ENCODE measurements around the gene DHRS9.

GRCh38 chr2:169129703-169130243 lies 60.4 kb downstream of the DHRS9 start:
- TF ChIP-seq, protein P1, sequence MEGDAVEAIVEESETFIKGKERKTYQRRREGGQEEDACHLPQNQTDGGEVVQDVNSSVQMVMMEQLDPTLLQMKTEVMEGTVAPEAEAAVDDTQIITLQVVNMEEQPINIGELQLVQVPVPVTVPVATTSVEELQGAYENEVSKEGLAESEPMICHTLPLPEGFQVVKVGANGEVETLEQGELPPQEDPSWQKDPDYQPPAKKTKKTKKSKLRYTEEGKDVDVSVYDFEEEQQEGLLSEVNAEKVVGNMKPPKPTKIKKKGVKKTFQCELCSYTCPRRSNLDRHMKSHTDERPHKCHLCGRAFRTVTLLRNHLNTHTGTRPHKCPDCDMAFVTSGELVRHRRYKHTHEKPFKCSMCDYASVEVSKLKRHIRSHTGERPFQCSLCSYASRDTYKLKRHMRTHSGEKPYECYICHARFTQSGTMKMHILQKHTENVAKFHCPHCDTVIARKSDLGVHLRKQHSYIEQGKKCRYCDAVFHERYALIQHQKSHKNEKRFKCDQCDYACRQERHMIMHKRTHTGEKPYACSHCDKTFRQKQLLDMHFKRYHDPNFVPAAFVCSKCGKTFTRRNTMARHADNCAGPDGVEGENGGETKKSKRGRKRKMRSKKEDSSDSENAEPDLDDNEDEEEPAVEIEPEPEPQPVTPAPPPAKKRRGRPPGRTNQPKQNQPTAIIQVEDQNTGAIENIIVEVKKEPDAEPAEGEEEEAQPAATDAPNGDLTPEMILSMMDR (IDR thresholded peaks at IDR 0.05) = no peak
- no peak for TF ChIP-seq EP300 (IDR thresholded peaks at IDR 0.05)
- no peak for TF ChIP-seq POLR2AphosphoS5 (IDR thresholded peaks at IDR 0.05)
